ENCODE data around the gene IDH3A. TPM values are rescaled to one million over a fixed set of nuclear protein-coding genes. Genes with fewer than 3 reads are reported as not detected.
A peak's percentile ranks its signal among the peaks of the same experiment; 100 is the strongest.

The IDH3A gene
- total and polyA plus RNA-seq, 9 of the 15 experiments (the other 6 are each of a cell fraction or from before 2014, with no cell fraction given) = 37.4 to 249 (median 107) TPM

DNA sequence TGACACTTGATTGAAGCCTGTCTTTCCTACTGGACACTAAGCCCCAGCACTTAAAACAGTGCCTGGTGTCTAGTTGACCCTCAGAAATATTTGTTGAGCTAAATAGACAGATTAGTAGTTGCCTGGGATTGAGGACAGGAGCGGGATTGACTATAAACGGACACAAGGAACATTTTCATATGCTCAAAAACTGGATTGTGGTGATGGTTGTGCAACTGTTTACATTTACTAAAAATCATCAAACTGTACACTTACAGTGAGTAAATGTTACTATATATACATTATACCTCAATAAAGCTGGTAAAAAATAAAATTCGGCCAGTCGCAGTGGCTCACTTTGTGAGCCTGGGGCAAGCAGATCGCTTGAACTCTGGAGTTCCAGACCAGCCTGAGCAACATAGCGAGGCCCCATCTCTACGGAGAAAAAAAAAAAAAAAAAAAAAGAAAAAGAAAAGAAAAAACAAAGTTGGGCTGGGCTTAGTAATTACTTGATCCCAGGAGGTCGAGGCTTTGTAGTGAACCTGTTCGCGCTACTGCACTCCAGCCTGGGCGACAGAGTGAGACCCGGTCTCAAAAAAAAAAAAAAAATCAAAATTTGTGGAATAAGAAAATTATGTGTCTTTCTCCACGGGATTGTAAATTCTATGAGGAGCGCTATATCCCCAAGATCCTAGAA, 632 bp upstream of the IDH3A start:
- peak overlapping the region; percentile 83 for H3K4me3 ChIP-seq
- H3K79me2 ChIP-seq (ENCODE audit: control insufficient read depth, insufficient read depth, low read length) = peaks cover 36% of the 10 kb centered on the region
- peaks cover 10% of the 10 kb centered on the region; the same call in 1 of the 3 replicates for H3K36me3 ChIP-seq (ENCODE audit: control insufficient read depth, insufficient read depth, low read length)
- no peaks in the 10 kb centered on the region for H3K9me3 ChIP-seq (replicated peaks; ENCODE audit: control insufficient read depth, insufficient read depth, low read depth, low read length)
- H3K9ac ChIP-seq (ENCODE audit: insufficient read depth in 1 of 2, low read depth in 2 of 2, low read length in 2 of 2) = peak overlapping the region; percentile 60 to 69
- DNase-seq (ENCODE audit: extremely low read depth in 1 of 4, low spot score in 3 of 4) (no peak), ATAC-seq (peak; percentile 24), FAIRE-seq (peak; percentile 40)
- CTCF ChIA-PET (ENCODE audit: low intra/inter-chr PET ratio) = no interaction called here
- H3K27me3 ChIP-seq (ENCODE audit: control insufficient read depth in 2 of 2, insufficient read depth in 2 of 2, low read length in 2 of 2) = no peaks in the 10 kb centered on the region
- H4K20me1 ChIP-seq (replicated peaks; ENCODE audit: control insufficient read depth, insufficient read depth, low read length) = peaks cover 2% of the 10 kb centered on the region
- H3K4me2 ChIP-seq (ENCODE audit: insufficient read depth, low read length) = peak overlapping the region; percentile 79
- peaks cover 20 to 23% of the 10 kb centered on the region in 2 experiments; a peak in 4 of 5 replicates for H3K4me1 ChIP-seq (replicated peaks in 1 of 2; ENCODE audit: control insufficient read depth in 2 of 2, insufficient read depth in 2 of 2, low read length in 2 of 2)
- POLR2A ChIA-PET = interaction anchor here (0.7 to 1.6 kb wide), 11 partner anchors 8 to 701 kb away, joined by 3 to 7 read pairs (median 3); partner anchors contain the start of gene CIB2
- in situ Hi-C loops (cut with MboI) (no loop called here), intact Hi-C loops (cut with micrococcal nuclease) (no loop called here)
- TSS peak; percentile 85 for BruUV-seq (replicated peaks)
- WGBS (ENCODE audit: insufficient coverage, low coverage, missing lambda C conversion rate) = 3% methylated on average over 13 of the region's 14 CpGs
- H3K9me1 ChIP-seq (ENCODE audit: control insufficient read depth, insufficient read depth, low read length) = no peaks in the 10 kb centered on the region
- peak overlapping the region; percentile 70 for H3K27ac ChIP-seq (ENCODE audit: extremely low read depth, low read depth, low read length)
- peak overlapping the region; percentile 83 for H2AFZ ChIP-seq (ENCODE audit: low read depth, low read length)
- TF ChIP-seq ZNF24 (IDR thresholded peaks at IDR 0.05) (no peak), TRIM28 (IDR thresholded peaks at IDR 0.05) (0 out of 2 replicates have a peak, but pooled peaks have one; percentile 42), HDAC1 (IDR thresholded peaks at IDR 0.05) (no peak), RBBP5 (IDR thresholded peaks at IDR 0.05; ENCODE audit: borderline replicate concordance, insufficient read depth, low read length, poor library complexity, severe bottlenecking) (peak; percentile 14), EP300 (IDR thresholded peaks at IDR 0.05; ENCODE audit: low read length) (no peak), PHF8 (IDR thresholded peaks at IDR 0.05; ENCODE audit: borderline replicate concordance, low read length) (0 out of 2 replicates have a peak, but pooled peaks have one; percentile 42), DPF2 (IDR thresholded peaks at IDR 0.05) (peak; percentile 54), GTF2E2 (tag; IDR thresholded peaks at IDR 0.05) (0 out of 2 replicates have a peak, but pooled peaks have one; percentile 36), CHD1 (IDR thresholded peaks at IDR 0.05; ENCODE audit: low read length) (peak; percentile 37), U2AF2 (optimal IDR thresholded peaks at IDR 0.05; ENCODE audit: low read depth, low read length) (no peak)
- TF ChIP-seq, protein P1, sequence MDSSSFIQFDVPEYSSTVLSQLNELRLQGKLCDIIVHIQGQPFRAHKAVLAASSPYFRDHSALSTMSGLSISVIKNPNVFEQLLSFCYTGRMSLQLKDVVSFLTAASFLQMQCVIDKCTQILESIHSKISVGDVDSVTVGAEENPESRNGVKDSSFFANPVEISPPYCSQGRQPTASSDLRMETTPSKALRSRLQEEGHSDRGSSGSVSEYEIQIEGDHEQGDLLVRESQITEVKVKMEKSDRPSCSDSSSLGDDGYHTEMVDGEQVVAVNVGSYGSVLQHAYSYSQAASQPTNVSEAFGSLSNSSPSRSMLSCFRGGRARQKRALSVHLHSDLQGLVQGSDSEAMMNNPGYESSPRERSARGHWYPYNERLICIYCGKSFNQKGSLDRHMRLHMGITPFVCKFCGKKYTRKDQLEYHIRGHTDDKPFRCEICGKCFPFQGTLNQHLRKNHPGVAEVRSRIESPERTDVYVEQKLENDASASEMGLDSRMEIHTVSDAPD (CRISPR knock-in tag; IDR thresholded peaks at IDR 0.05) = no peak
- TF ChIP-seq, protein P2, sequence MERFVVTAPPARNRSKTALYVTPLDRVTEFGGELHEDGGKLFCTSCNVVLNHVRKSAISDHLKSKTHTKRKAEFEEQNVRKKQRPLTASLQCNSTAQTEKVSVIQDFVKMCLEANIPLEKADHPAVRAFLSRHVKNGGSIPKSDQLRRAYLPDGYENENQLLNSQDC (CRISPR knock-in tag; IDR thresholded peaks at IDR 0.05) = no peak
- TF ChIP-seq, protein P3, sequence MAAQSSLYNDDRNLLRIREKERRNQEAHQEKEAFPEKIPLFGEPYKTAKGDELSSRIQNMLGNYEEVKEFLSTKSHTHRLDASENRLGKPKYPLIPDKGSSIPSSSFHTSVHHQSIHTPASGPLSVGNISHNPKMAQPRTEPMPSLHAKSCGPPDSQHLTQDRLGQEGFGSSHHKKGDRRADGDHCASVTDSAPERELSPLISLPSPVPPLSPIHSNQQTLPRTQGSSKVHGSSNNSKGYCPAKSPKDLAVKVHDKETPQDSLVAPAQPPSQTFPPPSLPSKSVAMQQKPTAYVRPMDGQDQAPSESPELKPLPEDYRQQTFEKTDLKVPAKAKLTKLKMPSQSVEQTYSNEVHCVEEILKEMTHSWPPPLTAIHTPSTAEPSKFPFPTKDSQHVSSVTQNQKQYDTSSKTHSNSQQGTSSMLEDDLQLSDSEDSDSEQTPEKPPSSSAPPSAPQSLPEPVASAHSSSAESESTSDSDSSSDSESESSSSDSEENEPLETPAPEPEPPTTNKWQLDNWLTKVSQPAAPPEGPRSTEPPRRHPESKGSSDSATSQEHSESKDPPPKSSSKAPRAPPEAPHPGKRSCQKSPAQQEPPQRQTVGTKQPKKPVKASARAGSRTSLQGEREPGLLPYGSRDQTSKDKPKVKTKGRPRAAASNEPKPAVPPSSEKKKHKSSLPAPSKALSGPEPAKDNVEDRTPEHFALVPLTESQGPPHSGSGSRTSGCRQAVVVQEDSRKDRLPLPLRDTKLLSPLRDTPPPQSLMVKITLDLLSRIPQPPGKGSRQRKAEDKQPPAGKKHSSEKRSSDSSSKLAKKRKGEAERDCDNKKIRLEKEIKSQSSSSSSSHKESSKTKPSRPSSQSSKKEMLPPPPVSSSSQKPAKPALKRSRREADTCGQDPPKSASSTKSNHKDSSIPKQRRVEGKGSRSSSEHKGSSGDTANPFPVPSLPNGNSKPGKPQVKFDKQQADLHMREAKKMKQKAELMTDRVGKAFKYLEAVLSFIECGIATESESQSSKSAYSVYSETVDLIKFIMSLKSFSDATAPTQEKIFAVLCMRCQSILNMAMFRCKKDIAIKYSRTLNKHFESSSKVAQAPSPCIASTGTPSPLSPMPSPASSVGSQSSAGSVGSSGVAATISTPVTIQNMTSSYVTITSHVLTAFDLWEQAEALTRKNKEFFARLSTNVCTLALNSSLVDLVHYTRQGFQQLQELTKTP (IDR thresholded peaks at IDR 0.05; ENCODE audit: low read depth in 1 of 2, partially characterized antibody in 2 of 2) = peak in 1 of 2 experiments; percentile 49
- TF ChIP-seq, protein P4, sequence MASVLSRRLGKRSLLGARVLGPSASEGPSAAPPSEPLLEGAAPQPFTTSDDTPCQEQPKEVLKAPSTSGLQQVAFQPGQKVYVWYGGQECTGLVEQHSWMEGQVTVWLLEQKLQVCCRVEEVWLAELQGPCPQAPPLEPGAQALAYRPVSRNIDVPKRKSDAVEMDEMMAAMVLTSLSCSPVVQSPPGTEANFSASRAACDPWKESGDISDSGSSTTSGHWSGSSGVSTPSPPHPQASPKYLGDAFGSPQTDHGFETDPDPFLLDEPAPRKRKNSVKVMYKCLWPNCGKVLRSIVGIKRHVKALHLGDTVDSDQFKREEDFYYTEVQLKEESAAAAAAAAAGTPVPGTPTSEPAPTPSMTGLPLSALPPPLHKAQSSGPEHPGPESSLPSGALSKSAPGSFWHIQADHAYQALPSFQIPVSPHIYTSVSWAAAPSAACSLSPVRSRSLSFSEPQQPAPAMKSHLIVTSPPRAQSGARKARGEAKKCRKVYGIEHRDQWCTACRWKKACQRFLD (CRISPR knock-in tag; IDR thresholded peaks at IDR 0.05) = no peak
